HG02840 (cell line): ENCODE data around the gene CACNG3.
"Not testable (repeated sequence)": the region's sequence is repeated elsewhere in the genome, so short reads cannot be mapped to it uniquely, and the experiment has no call there.

ENCODE experiments used
- ATAC-seq: cut with Tn5 transposase; IDR thresholded peaks from one replicate; pipeline ENCODE4 v1.9.1; 2021; ENCODE audit warnings: mild to moderate bottlenecking, moderate library complexity, moderate number of reproducible peaks; ENCODE audit not compliant: unreplicated experiment, low FRiP score

Gene CACNG3

GRCh38 chr16:24255456-24256371 is at the start of gene CACNG3:
Gene CACNG3 (plus strand): TSS chr16:24256335. CDS start chr16:24256755, 420 bp downstream.
- ATAC-seq: no peak

GRCh38 chr16:24206926-24207325 is 49.2 kb upstream of the CACNG3 start:
- ATAC-seq: no peak

- ATAC-seq: no peak
Observed at GRCh38 chr16:24208710-24209109, 47.4 kb upstream of the CACNG3 start.

GRCh38 chr16:24214992-24215391 is 41.1 kb upstream of the CACNG3 start:
- no peak for ATAC-seq

- ATAC-seq: no peak
Observed at GRCh38 chr16:24216961-24217360, 39.2 kb upstream of the CACNG3 start.

- ATAC-seq: no peak
Observed at GRCh38 chr16:24217461-24217860, 38.7 kb upstream of the CACNG3 start.

- ATAC-seq: no peak
Observed at GRCh38 chr16:24218299-24218698, 37.8 kb upstream of the CACNG3 start.

GRCh38 chr16:24221219-24221618 is 34.9 kb upstream of the CACNG3 start:
- ATAC-seq: no peak

- ATAC-seq: no peak
Observed at GRCh38 chr16:24228514-24228913, 27.6 kb upstream of the CACNG3 start.

- no peak for ATAC-seq
Observed at GRCh38 chr16:24232936-24233335, 23.2 kb upstream of the CACNG3 start.

- no peak for ATAC-seq
Observed at GRCh38 chr16:24234737-24235136, 21.4 kb upstream of the CACNG3 start.

- no peak for ATAC-seq
Observed at GRCh38 chr16:24235806-24236205, 20.3 kb upstream of the CACNG3 start.

- ATAC-seq: not testable (repeated sequence)
Observed at GRCh38 chr16:24238846-24239245, 17.3 kb upstream of the CACNG3 start.

- no peak for ATAC-seq
Observed at GRCh38 chr16:24246911-24247607, 9.1 kb upstream of the CACNG3 start.

- no peak for ATAC-seq
Observed at GRCh38 chr16:24253192-24253591, 2.9 kb upstream of the CACNG3 start.

- no peak for ATAC-seq
Observed at GRCh38 chr16:24257958-24258357, 1.8 kb downstream of the CACNG3 start.

- ATAC-seq: no peak
Observed at GRCh38 chr16:24258791-24259190, 2.7 kb downstream of the CACNG3 start.

GRCh38 chr16:24262816-24263215 is 6.7 kb downstream of the CACNG3 start:
- ATAC-seq: no peak

- ATAC-seq: no peak
Observed at GRCh38 chr16:24270721-24271442, 14.7 kb downstream of the CACNG3 start.

- ATAC-seq: no peak
Observed at GRCh38 chr16:24272379-24272778, 16.2 kb downstream of the CACNG3 start.
